HCT116 (cell line): ENCODE results near the gene LRRFIP1. TPM values are rescaled to one million over a fixed set of nuclear protein-coding genes. Genes with fewer than 3 reads are reported as not detected.

Experiments used
- ATAC-seq: fragments of 200-7000 bp; cut with Tn5 transposase; 2 replicates; pipeline ENCODE4 v1.9.1; 2020; ENCODE audit warnings: mild to moderate bottlenecking, moderate library complexity
- BruUV-seq: library from RNA; stranded (reverse); fragments of 400-500 nt; replicated peaks from 2 replicates; lab custom pipeline; 2021; lab: Mats Ljungman, UMichigan
- CTCF ChIA-PET: fragments of 300-600 bp; sonication (Branson Sonifier 250); formaldehyde crosslinking; loops from one replicate; lab custom pipeline; 2021; ENCODE audit warnings: antibody characterized with exemption; lab: Charles Lee
- POLR2A ChIA-PET: fragments of 300-600, 350-600 bp; sonication (Branson Sonifier 250); formaldehyde crosslinking; loops from one replicate; lab custom pipeline; 2021; ENCODE audit warnings: antibody characterized with exemption; lab: Charles Lee
- RAD21 ChIA-PET, 2 experiments: fragments of 300-600 bp; sonication (Branson Sonifier 250); formaldehyde crosslinking; loops; one replicate each; lab custom pipeline; 2023; ENCODE audit warnings: low total read pairs in 2 of 2; ENCODE audit not compliant: uncharacterized antibody in 2 of 2, unreplicated experiment in 2 of 2, low non-redundant PET in 1 of 2; lab: Charles Lee
- DNase-seq: peaks from one replicate; pipeline ENCODE4 v3.0.0-alpha.2; 2010; ENCODE audit warnings: low read depth, low spot score
- H2AFZ ChIP-seq: fragments of 200-600 bp; shearing (Covaris generic), sonication (generic); 2 replicates; pipeline ENCODE4 v1.6.1; 2017; ENCODE audit warnings: low read depth, mixed run types, mixed read lengths, antibody characterized with exemption, low read length; ENCODE audit not compliant: poor library complexity, severe bottlenecking
- H3K27ac ChIP-seq: 2 replicates; pipeline ENCODE4 v1.5.1; 2012; ENCODE audit warnings: low read depth, low read length
- H3K27me3 ChIP-seq: fragments of 200-600 bp; sonication (generic); 2 replicates; pipeline ENCODE4 v1.6.1; 2016; ENCODE audit warnings: mixed run types, low read length, mixed read lengths; ENCODE audit not compliant: insufficient read depth
- H3K36me3 ChIP-seq, 2 experiments: fragments of 200-500 bp in 1 of 2; fragments of 200-600 bp in 1 of 2; sonication (Bioruptor generic) in 1 of 2; sonication (generic) in 1 of 2; 2 replicates each; pipeline versions ENCODE4 v1.5.1 to v1.6.1; 2014 to 2016; ENCODE audit warnings: low read length in 2 of 2, inconsistent platforms in 1 of 2, mixed read lengths in 1 of 2, mixed run types in 1 of 2; ENCODE audit not compliant: insufficient read depth in 2 of 2, control insufficient read depth in 1 of 2
- H3K4me1 ChIP-seq, 2 experiments: fragments of 200-600 bp in 1 of 2; sonication (generic) in 1 of 2; 2 replicates each; pipeline versions ENCODE4 v1.5.1 to v1.6.1; 2012 to 2017; ENCODE audit warnings: low read length in 2 of 2, inconsistent platforms in 1 of 2, mild to moderate bottlenecking in 1 of 2, mixed read lengths in 1 of 2, mixed run types in 1 of 2, moderate library complexity in 1 of 2; ENCODE audit not compliant: insufficient read depth in 2 of 2, control insufficient read depth in 1 of 2
- H3K4me2 ChIP-seq: fragments of 200-600 bp; sonication (generic); 2 replicates; pipeline ENCODE4 v1.6.1; 2017; ENCODE audit warnings: mixed run types, low read length, mixed read lengths
- H3K4me3 ChIP-seq, 2 experiments: fragments of 200-600 bp in 1 of 2; sonication (generic) in 1 of 2; replicated peaks in 1 of 2; 2 replicates each; pipeline ENCODE4 v1.5.1; 2011 to 2016; ENCODE audit warnings: low read length in 2 of 2, control low read depth in 1 of 2, low read depth in 1 of 2, mild to moderate bottlenecking in 1 of 2, mixed read lengths in 1 of 2, mixed run types in 1 of 2
- H3K79me2 ChIP-seq: fragments of 200-600 bp; sonication (generic); 2 replicates; pipeline ENCODE4 v1.6.1; 2017; ENCODE audit warnings: mild to moderate bottlenecking, mixed run types, low read length, moderate library complexity, mixed read lengths; ENCODE audit not compliant: insufficient read depth
- H3K9ac ChIP-seq: fragments of 200-600 bp; sonication (generic); 2 replicates; pipeline ENCODE4 v1.6.1; 2016; ENCODE audit warnings: low read length, mixed read lengths
- H3K9me2 ChIP-seq: fragments of 200-600 bp; sonication (generic), shearing (Covaris generic); 2 replicates; pipeline ENCODE4 v1.6.1; 2017; ENCODE audit warnings: mixed run types, mild to moderate bottlenecking, moderate library complexity; ENCODE audit not compliant: insufficient read depth
- H3K9me3 ChIP-seq, 2 experiments: fragments of 200-500 bp in 1 of 2; fragments of 200-600 bp in 1 of 2; sonication (Bioruptor generic) in 1 of 2; sonication (generic) in 1 of 2; 2 replicates each; pipeline ENCODE4 v1.6.1; 2014 to 2017; ENCODE audit warnings: low read length in 2 of 2, mixed read lengths in 2 of 2, inconsistent platforms in 1 of 2, low read depth in 1 of 2, mild to moderate bottlenecking in 1 of 2, mixed run types in 1 of 2, moderate library complexity in 1 of 2; ENCODE audit not compliant: control insufficient read depth in 1 of 2, insufficient read depth in 1 of 2
- H4K20me1 ChIP-seq: fragments of 200-600 bp; sonication (generic), shearing (Covaris generic); 2 replicates; pipeline ENCODE4 v1.6.1; 2017; ENCODE audit warnings: mixed run types, mild to moderate bottlenecking, moderate library complexity; ENCODE audit not compliant: insufficient read depth
- CTCF ChIP-seq, 3 experiments: fragments of 200-600 bp in 1 of 3; sonication (generic) in 1 of 3; IDR thresholded peaks in 2 of 3; conservative IDR thresholded peaks in 1 of 3; 2 replicates each; pipeline ENCODE4 v1.5.1; 2012 to 2017; ENCODE audit warnings: low read depth in 2 of 3, low read length in 2 of 3, antibody characterized with exemption in 1 of 3, borderline replicate concordance in 1 of 3, control low read depth in 1 of 3, mild to moderate bottlenecking in 1 of 3, mixed read lengths in 1 of 3, mixed run types in 1 of 3, moderate library complexity in 1 of 3; ENCODE audit not compliant: insufficient read depth in 1 of 3
- RAD21 ChIP-seq: IDR thresholded peaks from 2 replicates; pipeline ENCODE4 v1.6.1; 2012; ENCODE audit warnings: low read depth, mild to moderate bottlenecking
- intact Hi-C: fragments of 100-400 bp; cut with micrococcal nuclease; formaldehyde crosslinking; loops from 2 replicates; pipeline ENCODE4 v1.10.0; 2022
- total RNA-seq: library from RNA; stranded (reverse); gene quantifications from one replicate; pipeline ENCODE4 v1.2.1, GENCODE V29; 2021; ENCODE audit not compliant: unreplicated experiment
- TF ChIP-seq, protein P1 (sequence below): IDR thresholded peaks from 2 replicates; pipeline ENCODE4 v1.6.1; 2012
- TF ChIP-seq, protein P2 (sequence below): IDR thresholded peaks from 2 replicates; pipeline ENCODE4 v1.6.1; 2012

The LRRFIP1 gene
- total RNA-seq, 1 experiment from 2014 or later = 76.9 TPM

DNA sequence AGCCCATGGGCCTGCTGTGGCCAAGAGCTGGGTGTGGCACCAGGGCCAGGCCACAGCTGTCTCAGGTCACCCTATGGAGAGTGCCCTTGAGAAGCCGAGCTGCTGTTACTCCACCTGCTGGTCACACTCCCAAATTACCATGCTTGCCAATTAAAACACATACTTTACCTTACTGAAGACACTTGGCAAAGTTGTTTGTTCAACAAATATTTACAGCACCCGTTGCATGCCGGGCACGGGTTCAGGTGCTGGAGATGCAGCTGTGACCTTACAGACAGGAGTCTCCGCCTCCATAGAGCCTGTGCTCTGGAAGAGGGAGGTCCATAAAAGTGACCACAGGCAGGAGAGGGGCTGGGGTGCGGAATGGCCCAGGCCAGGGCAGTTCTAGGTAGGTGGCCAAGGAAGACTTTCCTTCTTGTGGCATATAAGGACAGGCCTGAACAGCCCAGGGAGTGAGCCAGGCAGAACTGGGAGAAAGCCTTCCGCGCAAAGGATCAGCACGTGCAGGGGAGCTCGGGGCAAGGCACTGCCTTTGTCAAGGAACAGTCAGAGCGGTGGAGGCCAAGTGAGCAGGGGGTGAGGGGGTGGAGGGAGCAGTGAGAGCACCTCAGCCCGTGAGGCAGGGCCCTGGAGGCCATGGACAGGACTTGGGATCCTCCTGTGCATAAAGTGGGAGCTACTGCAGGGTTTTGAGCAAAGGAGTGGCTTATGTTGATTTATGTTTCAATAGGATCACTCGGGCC is 147.6 kb downstream of the LRRFIP1 start:
- no TSS peak for BruUV-seq
- CTCF ChIA-PET = interaction anchor here (0.6 to 3.4 kb wide), 10 partner anchors 13 to 488 kb away, joined by 3 to 31 read pairs (median 3); no protein-coding TSS in a partner anchor

More for the DNA sequence above, 147.6 kb downstream of the LRRFIP1 start:
- ATAC-seq (peak; percentile 97), DNase-seq (peak; percentile 56)
- Histone ChIP-seq H3K9ac (no peak overlapping the region), H3K9me3 (no peaks in the 10 kb centered on the region), H3K4me2 (no peak overlapping the region), H3K36me3 (peaks cover 6 to 12% of the 10 kb centered on the region in 2 experiments), H3K4me3 (no peak overlapping the region), H2AFZ (no peak overlapping the region), H3K79me2 (no peaks in the 10 kb centered on the region), H3K27ac (no peak overlapping the region), H3K9me2 (no peaks in the 10 kb centered on the region), H3K27me3 (no peaks in the 10 kb centered on the region), H3K4me1 (no peaks in the 10 kb centered on the region), H4K20me1 (no peaks in the 10 kb centered on the region)
- ChIA-PET POLR2A (no interaction called here), RAD21 (interaction anchor here in 1 of 2 experiments (1.1 kb wide), 1 partner anchor 102 kb away, joined by 7 read pairs; no protein-coding TSS in a partner anchor)
- intact Hi-C loops = loop anchor here (1.0 kb wide), 1 partner anchor 102 kb away; no protein-coding TSS in a partner anchor
- TF ChIP-seq, protein P1, sequence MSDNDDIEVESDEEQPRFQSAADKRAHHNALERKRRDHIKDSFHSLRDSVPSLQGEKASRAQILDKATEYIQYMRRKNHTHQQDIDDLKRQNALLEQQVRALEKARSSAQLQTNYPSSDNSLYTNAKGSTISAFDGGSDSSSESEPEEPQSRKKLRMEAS = no peak
- TF ChIP-seq CTCF (IDR thresholded peaks at IDR 0.05 in 2 of 3, conservative IDR thresholded peaks at IDR 0.05 in 1 of 3; ENCODE audit: borderline replicate concordance in 1 of 3, insufficient read depth in 1 of 3, low read depth in 2 of 3, low read length in 2 of 3) (peak; percentile 49 to 74 (median 71); a peak in 5 of 6 replicates), RAD21 (peak; percentile 62)
- TF ChIP-seq, protein P2, sequence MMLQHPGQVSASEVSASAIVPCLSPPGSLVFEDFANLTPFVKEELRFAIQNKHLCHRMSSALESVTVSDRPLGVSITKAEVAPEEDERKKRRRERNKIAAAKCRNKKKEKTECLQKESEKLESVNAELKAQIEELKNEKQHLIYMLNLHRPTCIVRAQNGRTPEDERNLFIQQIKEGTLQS = no peak
